DMS153 treated with DMSO at 0.1 percent for 48 hours (cell line): ENCODE measurements around the gene LILRA2.
"Not testable (repeated sequence)": the region's sequence is repeated elsewhere in the genome, so short reads cannot be mapped to it uniquely, and the experiment has no call there.

ENCODE experiments used
- DNase-seq: peaks from one replicate; lab custom pipeline; 2025; ENCODE audit not compliant: unreplicated experiment; lab: John Stamatoyannopoulos, UW

Gene LILRA2

DNA sequence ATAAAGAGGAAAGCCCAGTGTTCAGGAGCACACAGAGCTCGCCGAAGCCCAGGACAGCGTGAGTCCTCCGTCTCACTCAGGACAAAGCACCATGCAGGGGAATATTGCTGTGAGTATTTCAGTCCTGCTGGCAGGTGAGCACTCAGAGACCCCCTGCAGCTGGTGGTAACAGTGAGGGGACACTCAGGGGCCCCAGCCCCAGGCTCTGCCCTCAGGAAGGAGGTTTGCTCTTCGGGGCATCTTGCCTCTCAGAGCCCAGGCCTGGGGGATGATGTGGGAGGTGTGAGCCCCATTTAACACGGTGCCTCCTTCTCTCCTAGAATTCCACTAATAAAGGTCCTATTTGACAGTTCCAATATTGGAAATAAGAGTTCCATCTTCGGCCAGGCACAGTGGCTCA is 34.6 kb downstream of the LILRA2 start:
- no peak for DNase-seq

DNA sequence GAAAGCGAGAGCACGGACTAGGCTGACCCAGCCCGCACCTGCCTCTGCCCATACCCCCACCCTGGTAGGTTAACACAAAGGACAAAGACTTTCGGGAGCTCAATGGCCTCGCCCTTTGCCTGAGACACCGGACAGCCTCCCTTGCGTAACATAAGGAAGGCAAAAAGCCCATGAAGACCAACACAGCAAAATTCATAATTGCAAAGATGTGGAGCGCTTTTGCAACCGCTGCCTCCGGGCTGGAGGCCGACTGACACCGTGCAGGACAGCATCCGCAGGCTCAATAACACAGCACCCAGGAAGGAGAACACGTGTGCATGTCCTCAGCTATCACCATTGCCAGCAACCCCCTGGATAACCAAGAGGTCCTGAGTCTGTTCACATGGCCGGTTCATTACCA is 35.2 kb downstream of the LILRA2 start:
- no peak for DNase-seq

DNA sequence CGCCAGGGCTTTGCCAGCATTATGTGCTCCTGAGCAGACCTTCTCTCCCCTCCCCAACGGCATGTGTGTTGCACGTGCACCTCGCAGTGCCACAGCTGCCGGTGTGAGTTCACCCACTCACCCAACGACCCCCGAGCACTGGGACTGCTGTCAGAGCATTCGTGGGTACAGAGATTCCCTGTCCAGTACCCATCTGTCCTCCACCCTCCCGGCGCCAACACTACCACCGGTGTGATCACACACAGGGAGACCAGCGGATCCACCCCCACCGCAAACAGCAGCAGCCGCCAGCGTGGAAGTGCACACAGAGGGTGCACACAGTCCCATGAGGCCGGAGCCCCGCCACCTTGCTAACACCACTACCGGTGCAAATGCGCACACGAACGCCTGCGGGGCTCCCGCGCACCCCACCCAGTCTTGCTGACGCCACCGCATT is 35.8 kb downstream of the LILRA2 start:
- no peak for DNase-seq

DNA sequence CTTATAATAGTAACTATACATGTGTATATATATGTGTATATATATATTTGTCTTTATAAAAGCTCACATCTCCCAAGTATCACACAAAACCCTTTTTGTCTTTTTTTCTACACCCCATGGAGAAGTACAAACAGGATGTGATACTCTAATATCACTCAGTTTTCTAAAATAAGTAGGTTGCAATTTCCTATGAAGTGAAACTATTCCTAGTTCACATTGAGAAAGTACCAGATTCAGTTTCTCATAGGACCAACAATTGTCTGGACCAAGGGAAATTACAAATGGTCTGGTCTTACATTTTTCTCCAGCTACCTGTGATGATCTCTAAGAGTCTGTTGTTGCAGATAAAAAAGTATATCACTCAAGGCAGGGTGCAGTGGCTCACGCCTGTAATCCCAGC is 38.8 kb downstream of the LILRA2 start:
- no peak for DNase-seq

DNA sequence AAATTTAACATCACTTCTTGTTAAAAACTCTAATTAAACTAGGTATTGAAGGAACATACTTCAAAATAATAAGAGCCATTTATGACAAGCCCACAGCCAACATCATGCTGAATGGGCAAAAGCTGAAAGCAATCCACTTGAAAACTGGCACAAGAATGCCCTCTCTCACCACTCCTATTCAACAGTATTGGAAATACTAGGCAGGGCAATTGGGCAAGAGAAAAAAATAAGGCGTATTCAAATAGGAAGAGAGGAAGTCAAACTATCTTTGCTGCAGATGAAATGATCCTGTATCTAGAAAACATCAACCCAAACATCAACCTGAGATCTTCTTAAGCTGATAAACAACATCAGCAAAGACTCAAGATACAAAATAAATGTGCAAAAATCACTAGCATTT is 41.1 kb downstream of the LILRA2 start:
- no peak for DNase-seq

DNA sequence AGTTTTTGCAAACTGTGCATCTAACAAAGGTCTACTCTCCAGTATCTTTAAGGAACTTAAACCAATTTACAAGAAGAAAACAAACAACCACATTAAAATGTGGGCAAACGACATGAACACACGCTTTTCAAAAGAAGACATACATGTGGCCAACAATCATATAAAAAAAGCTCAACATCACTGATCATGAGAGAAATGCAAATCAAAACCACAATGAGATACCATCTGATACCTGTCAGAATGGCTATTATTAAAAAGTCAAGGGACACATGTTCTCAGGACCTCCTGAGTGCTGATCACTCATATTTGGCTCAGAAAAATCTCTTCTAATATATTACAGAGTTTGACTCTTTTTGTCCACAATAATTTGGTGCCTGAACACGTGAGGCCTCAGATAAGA is 42.5 kb downstream of the LILRA2 start:
- no peak for DNase-seq

DNA sequence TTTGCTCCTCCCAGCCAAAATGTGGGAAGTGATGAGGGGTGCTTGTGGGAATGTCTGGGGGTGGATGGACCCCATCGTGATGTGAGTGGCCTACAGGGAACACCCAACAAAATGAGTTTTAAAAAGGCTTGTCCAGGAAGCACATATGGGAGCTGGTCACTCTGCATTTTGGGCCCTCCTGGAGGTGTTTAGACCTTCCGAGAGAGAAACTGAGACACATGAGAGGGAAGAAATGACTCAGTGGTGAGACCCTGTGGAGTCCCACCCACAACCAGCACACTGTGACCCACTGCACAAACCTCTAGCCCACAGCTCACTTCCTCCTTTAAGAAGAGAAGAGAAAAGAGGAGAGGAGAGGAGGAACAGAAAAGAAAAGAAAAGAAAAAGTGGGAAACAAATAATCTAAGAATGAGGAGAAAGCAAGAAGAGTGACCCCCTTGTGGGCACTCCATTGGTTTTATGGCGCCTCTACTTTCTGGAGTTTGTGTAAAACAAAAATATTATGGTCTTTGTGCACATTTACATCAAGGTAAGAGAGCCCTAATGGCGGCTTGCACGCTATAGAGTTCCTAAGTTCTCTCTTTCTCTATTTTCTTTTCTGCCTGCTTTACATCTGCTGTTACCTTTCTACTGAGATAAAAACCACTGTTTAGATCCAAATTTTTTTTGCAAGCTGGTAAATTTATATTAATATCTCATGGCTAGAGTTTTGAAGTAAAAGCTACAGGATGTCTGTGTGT is 43.4 kb downstream of the LILRA2 start:
- no peak for DNase-seq

DNA sequence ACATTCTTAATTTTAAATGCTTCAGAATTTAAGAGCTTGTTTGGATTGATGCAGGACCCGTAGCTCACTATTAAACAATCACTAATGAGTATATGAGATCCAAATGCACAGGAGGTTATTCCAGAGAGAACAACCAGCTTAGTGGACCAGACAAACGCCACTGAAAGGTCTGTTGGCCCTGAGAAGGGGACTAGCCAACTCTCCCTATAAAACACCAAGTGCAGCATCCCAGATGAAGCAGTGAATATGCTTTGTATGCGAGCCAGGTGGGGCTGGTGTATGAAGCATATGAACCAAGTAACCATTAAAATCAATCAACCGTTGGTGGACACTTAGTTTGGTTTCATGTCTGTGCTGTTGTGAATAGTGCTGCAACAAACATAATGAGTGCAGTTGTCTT is 46.9 kb downstream of the LILRA2 start:
- DNase-seq: no peak

DNA sequence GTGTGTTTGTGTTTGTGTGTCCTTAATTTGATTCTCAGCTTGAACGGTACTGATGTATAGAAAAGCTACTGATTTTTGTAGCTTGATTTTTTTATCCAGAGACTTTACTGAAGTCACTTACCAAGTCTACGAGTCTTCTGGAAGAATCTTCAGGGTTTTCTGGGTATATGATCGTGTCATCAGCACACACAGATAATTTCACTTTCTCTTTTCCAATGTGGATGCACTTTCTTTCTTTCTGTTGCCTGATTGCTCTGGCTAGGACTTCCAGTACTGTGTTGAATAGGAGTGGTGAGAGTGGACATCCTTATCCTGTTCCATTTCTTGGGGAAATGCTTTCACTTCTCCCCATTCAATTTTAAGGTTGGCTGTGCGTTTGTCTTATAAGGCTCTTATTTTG is 48.8 kb downstream of the LILRA2 start:
- DNase-seq: no peak

DNA sequence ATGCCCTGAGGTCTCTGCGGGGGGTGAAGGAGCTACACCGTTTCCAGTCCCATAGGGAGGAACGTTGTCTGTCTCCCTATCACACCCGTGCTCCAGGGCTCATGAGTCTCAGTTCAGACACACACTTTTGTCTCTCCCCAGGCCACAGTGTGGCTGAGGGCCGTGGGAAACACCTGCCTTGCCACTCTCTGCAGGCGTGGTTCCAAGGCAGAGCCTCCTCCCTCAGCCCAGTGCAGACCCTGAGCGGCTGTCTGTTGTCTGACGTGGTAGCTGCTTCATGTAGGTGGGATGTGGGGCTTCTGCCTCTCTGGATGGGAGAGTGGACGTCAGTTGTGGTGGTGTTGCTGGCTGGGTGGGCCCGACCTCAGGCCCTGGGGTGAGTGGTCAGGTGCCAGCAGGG is 50.6 kb downstream of the LILRA2 start:
- DNase-seq: not testable (repeated sequence)

DNA sequence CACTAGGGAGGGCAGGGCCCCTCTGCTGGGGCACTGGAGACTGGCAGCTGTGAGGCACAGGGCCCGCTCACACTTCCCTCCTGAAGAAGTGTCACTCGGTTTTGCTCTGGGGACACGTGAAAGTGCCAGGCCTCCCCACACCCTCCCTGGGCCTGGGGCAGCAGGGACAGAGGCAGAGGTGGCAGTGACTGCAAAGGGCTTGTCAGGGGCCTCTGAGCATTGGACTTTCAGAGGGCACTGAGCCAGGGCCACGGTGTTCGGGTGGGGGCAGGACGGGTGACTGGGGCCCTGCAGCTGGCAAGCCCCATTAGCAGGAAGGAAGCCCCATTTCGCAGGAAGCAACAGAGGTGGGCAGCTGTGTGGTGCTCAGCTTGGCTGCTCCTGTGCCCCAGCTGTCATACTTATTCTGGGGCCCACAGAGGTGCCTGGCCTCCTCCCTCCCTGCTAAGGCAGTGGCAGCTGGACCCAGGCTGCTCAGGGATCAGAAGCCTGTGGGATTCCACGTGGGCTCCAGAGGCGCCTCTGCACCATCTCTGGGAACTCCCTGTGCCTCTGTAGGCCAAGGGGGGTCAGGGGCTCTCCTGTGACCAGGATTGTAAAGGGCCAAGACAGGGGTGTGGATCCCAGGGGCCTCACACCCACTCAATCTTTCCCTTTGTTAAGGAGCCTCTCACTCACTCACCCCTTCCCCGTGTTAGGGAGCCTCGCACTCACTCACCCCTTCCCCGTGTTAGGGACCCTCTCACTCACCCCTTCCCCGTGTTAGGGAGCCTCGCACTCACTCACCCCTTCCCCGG is 51.5 kb downstream of the LILRA2 start:
- not testable (repeated sequence) for DNase-seq

DNA sequence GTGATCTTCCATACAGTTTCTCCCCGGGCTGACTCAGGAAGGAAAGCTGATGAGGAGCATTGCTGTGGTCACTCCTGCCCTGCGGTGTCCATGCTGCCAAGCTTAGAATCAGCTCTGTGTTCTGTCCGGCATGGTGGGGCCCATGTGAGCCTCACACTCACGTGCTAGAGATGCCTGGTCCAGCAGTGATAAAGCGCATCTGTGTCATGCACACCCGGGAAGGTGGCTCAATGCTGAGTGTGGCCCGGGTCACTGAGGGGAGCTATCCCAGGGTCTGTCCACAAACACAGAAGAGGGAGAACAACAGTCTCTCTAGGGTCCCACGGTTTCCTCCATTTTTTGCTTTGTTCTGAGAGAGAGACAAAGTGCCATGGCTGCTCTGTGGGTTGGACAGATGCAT is 53.2 kb downstream of the LILRA2 start:
- DNase-seq: no peak

DNA sequence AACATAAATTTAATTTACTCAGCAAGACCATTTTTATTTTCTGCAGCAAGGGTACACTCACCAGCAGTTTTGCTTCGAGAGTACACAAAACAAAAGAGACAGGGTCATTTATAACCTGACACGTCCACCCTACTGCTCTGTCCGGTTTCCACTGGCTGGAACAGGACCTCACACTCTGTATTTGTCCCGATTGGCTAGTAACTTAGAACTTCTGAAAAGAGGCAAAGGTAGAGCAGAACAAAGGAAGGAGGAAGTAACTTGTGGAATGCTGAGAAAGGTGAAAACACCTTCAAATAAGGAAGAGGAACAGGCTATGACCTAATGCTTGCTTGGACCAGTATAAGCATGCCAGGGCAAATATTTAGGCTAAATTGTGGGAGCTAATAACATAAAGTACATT is 54.3 kb downstream of the LILRA2 start:
- not testable (repeated sequence) for DNase-seq

DNA sequence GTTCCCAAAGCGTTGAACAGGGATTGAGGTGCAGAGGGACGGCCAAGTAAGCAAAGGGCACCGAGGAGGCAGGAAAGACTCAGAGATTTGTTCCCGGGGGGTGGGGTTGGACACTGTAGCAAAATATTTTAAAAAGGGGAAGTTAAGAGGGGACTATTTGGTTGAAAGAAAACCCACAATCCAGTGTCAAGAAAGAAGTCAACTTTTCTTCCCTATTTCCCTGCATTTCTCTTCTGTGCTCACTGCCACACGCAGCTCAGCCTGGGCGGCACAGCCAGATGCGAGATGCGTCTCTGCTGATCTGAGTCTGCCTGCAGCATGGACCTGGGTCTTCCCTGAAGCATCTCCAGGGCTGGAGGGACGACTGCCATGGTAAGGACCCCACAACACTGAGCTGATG is 56.7 kb downstream of the LILRA2 start, which contains the start of gene LILRB1:
Gene LILRB1 (plus strand): TSS at position 223 of the 400 bp plus-strand sequence. CDS start 590 bp downstream, outside the sequence.
- not testable (repeated sequence) for DNase-seq

DNA sequence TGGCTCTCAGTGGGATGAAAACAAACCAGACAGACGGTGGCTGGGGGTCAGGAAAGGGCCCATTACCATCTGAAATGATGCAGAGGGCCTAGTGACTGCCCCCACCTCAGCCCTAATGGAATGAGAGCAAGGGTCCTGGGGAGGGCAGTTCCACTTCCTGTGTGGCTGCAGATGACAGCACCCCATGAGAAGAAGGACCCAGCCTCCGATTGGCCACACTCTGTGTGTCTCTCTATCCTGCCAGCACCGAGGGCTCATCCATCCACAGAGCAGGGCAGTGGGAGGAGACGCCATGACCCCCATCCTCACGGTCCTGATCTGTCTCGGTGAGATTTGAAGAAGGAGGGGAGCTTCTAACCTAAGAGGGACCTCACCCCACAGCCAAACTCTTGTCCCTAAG is 57.2 kb downstream of the LILRA2 start:
- no peak for DNase-seq

DNA sequence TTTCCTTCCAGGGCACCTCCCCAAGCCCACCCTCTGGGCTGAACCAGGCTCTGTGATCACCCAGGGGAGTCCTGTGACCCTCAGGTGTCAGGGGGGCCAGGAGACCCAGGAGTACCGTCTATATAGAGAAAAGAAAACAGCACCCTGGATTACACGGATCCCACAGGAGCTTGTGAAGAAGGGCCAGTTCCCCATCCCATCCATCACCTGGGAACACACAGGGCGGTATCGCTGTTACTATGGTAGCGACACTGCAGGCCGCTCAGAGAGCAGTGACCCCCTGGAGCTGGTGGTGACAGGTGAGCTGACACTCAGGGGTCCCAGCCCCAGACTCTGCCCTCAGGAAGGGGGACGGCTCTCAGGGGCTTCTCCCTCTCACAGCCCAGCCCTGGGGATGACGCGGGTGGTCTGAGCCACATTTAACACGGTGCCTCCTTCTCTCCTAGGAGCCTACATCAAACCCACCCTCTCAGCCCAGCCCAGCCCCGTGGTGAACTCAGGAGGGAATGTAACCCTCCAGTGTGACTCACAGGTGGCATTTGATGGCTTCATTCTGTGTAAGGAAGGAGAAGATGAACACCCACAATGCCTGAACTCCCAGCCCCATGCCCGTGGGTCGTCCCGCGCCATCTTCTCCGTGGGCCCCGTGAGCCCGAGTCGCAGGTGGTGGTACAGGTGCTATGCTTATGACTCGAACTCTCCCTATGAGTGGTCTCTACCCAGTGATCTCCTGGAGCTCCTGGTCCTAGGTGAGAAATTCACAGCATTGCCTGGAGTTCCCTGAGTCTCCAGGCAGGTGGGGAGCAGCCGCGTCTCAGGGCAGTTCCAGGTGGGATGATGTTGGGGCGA is 58.1 kb downstream of the LILRA2 start:
- DNase-seq: not testable (repeated sequence)

DNA sequence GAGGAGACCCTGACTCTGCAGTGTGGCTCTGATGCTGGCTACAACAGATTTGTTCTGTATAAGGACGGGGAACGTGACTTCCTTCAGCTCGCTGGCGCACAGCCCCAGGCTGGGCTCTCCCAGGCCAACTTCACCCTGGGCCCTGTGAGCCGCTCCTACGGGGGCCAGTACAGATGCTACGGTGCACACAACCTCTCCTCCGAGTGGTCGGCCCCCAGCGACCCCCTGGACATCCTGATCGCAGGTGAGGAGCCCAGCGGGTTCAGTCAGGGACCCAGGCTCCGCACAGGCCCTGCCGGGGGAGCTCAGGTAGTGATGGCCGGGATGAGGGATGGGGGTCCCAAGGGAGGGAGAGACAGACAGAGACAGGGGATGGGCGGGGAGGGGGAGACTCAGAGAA is 58.9 kb downstream of the LILRA2 start:
- not testable (repeated sequence) for DNase-seq

DNA sequence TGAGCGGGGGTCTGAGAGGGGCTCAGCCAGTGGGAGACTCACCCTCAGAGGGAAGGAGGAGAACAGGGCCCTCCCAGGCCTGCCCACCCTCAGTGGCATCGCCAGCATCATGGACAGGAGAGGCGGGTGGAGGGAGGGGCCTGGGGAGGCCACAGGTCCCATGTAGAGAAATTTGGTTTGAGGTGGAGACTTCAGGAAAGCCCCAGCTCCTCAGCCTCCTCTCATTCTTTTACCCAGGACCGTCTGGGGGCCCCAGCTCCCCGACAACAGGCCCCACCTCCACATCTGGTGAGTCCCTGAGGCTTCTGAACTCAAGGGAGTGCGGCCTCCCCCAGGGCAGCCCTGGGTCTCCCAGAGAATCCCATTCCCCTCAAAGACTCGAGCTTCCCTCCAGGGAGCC is 59.8 kb downstream of the LILRA2 start:
- no peak for DNase-seq

DNA sequence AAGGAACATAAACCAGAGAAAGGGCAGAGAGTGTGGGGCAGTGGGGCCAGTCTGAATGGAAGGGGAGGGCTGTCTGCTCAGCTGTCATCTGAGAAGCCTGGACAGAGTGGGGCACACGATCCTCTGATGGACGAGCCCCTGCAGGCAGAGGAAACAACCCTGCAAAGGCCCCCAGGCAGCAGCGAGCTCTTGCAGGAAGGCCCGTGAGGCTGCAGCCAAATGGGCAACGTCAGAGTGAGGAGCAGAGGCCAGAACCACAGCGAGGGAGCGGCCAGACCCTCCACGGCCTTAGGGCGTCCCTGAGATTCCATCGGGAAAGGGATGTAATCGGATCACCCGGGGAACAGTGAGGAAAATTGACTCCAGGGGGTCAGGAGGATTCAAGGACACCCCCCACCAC is 62.5 kb downstream of the LILRA2 start:
- DNase-seq: not testable (repeated sequence)

DNA sequence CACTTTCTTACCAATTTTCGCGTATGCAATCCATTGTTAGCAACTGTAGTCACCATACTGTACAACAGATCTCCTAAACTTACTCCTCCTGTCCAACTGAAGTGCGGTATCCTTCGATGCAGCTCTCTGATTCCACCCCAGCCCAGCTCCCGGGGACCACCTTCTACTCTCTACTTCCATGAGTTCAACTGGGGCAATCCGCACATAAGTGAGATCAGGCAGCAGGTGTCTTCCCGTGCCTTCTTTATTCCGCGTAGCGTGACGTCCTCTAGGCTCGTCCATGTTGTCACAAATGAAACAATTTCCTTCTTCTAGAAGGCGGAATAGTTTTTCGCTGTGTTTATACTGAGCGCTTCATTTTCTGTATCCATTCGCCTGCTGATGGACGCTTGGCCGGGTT is 65.1 kb downstream of the LILRA2 start:
- DNase-seq: no peak
